OCI-LY7 (cell line): ENCODE results near the gene SMURF2. TPM values are rescaled to one million over a fixed set of nuclear protein-coding genes. Genes with fewer than 3 reads are reported as not detected.

Experiments used
- BruUV-seq: library from RNA; stranded (reverse); fragments of 400-500 nt; replicated peaks from 2 replicates; lab custom pipeline; 2021; lab: Mats Ljungman, UMichigan
- CTCF ChIA-PET: fragments of 300-600 bp; sonication (Branson Sonifier 250); formaldehyde crosslinking; loops from one replicate; lab custom pipeline; 2022; ENCODE audit warnings: antibody characterized with exemption; ENCODE audit not compliant: unreplicated experiment; lab: Charles Lee
- POLR2A ChIA-PET: fragments of 300-600 bp; sonication (Branson Sonifier 250); formaldehyde crosslinking; loops from one replicate; lab custom pipeline; 2022; ENCODE audit warnings: antibody characterized with exemption; lab: Charles Lee
- DNase-seq: peaks from one replicate; pipeline ENCODE4 v3.0.0-alpha.2; 2015; ENCODE audit warnings: low spot score
- H2AFZ ChIP-seq: fragments of 200-600 bp; sonication (generic), shearing (Covaris generic); 2 replicates; pipeline ENCODE4 v1.6.1; 2014; ENCODE audit warnings: mild to moderate bottlenecking, antibody characterized with exemption, low read length, moderate library complexity
- H3K27ac ChIP-seq: fragments of 200-600 bp; sonication (generic); 2 replicates; pipeline ENCODE4 v1.5.1; 2014; ENCODE audit warnings: mixed run types, low read depth, mild to moderate bottlenecking, moderate library complexity, low read length, inconsistent platforms; ENCODE audit not compliant: poor library complexity, severe bottlenecking
- H3K36me3 ChIP-seq: fragments of 200-600 bp; sonication (generic); 2 replicates; pipeline ENCODE4 v1.6.1; 2014; ENCODE audit warnings: mild to moderate bottlenecking, antibody characterized with exemption, low read length, moderate library complexity, mixed read lengths; ENCODE audit not compliant: insufficient read depth
- H3K4me1 ChIP-seq: fragments of 200-600 bp; sonication (generic); 2 replicates; pipeline ENCODE4 v1.5.1; 2014; ENCODE audit warnings: mild to moderate bottlenecking, low read length; ENCODE audit not compliant: insufficient read depth, poor library complexity, severe bottlenecking
- H3K4me2 ChIP-seq: fragments of 200-600 bp; sonication (generic); 2 replicates; pipeline ENCODE4 v1.6.1; 2014; ENCODE audit warnings: mild to moderate bottlenecking, low read length
- H3K4me3 ChIP-seq: fragments of 200-600 bp; sonication (generic); 2 replicates; pipeline ENCODE4 v1.5.1; 2014; ENCODE audit warnings: mild to moderate bottlenecking, low read depth, low read length; ENCODE audit not compliant: poor library complexity, severe bottlenecking
- H3K79me2 ChIP-seq: fragments of 200-600 bp; sonication (generic); 2 replicates; pipeline ENCODE4 v1.6.1; 2016; ENCODE audit warnings: low read depth, mild to moderate bottlenecking, low read length, moderate library complexity, mixed read lengths; ENCODE audit not compliant: insufficient read depth
- H3K9me2 ChIP-seq: fragments of 200-600 bp; sonication (generic); 2 replicates; pipeline ENCODE4 v1.6.1; 2016; ENCODE audit warnings: mild to moderate bottlenecking, low read length, mixed read lengths; ENCODE audit not compliant: insufficient read depth
- H3K9me3 ChIP-seq: fragments of 200-600 bp; sonication (generic); 2 replicates; pipeline ENCODE4 v1.6.1; 2014; ENCODE audit warnings: mild to moderate bottlenecking, mixed run types, low read length, mixed read lengths
- H4K20me1 ChIP-seq: fragments of 200-600 bp; sonication (generic); 2 replicates; pipeline ENCODE4 v1.6.1; 2014; ENCODE audit warnings: mild to moderate bottlenecking, antibody characterized with exemption, low read length, moderate library complexity, mixed read lengths; ENCODE audit not compliant: insufficient read depth
- CTCF ChIP-seq: fragments of 200-600 bp; sonication (generic); conservative IDR thresholded peaks from 2 replicates; pipeline ENCODE4 v1.5.1; 2014; ENCODE audit warnings: mild to moderate bottlenecking, antibody characterized with exemption, low read length, moderate library complexity, mixed read lengths
- EZH2phosphoT487 ChIP-seq: fragments of 200-600 bp; sonication (generic); IDR thresholded peaks from 2 replicates; pipeline ENCODE4 v1.6.1; 2018; ENCODE audit warnings: low read depth, borderline replicate concordance, mild to moderate bottlenecking, mixed run types, antibody characterized with exemption, low read length, moderate library complexity, mixed read lengths
- intact Hi-C: fragments of 100-400 bp; cut with micrococcal nuclease; formaldehyde crosslinking; loops from one replicate; pipeline ENCODE4 v1.10.0; 2022; ENCODE audit not compliant: unreplicated experiment
- total RNA-seq, 2 experiments: library from RNA; depleted of rRNA in 1 of 2; stranded (reverse); fragments of >200 nt in 1 of 2; shearing (Covaris generic) in 1 of 2; gene quantifications; 2 replicates each; pipeline ENCODE4 v1.2.3, GENCODE V29; 2014 to 2022

The SMURF2 gene
- total RNA-seq, 2 experiments from 2014 or later: 15.6 to 20.8 TPM

GRCh38 chr17:64653985-64654355, 8.1 kb downstream of the SMURF2 start:
- H3K79me2 ChIP-seq: peaks cover 76% of the 10 kb centered on the region
- no peaks in the 10 kb centered on the region for H3K9me2 ChIP-seq
- no peak overlapping the region for H2AFZ ChIP-seq
- ChIA-PET CTCF (no interaction called here), POLR2A (no interaction called here)
- no peak for TF ChIP-seq CTCF
- H3K36me3 ChIP-seq: peaks cover 17% of the 10 kb centered on the region
- no peak overlapping the region for H3K4me2 ChIP-seq
- no peak for DNase-seq
- H3K9me3 ChIP-seq: peaks cover 19% of the 10 kb centered on the region; the same call in 1 of the 2 replicates
- no peak overlapping the region for H3K4me3 ChIP-seq
- no TSS peak for BruUV-seq
- no peak overlapping the region for H3K27ac ChIP-seq
- intact Hi-C loops: no loop called here
- H4K20me1 ChIP-seq: peaks cover 4% of the 10 kb centered on the region
- H3K4me1 ChIP-seq: peaks cover 3% of the 10 kb centered on the region

DNA sequence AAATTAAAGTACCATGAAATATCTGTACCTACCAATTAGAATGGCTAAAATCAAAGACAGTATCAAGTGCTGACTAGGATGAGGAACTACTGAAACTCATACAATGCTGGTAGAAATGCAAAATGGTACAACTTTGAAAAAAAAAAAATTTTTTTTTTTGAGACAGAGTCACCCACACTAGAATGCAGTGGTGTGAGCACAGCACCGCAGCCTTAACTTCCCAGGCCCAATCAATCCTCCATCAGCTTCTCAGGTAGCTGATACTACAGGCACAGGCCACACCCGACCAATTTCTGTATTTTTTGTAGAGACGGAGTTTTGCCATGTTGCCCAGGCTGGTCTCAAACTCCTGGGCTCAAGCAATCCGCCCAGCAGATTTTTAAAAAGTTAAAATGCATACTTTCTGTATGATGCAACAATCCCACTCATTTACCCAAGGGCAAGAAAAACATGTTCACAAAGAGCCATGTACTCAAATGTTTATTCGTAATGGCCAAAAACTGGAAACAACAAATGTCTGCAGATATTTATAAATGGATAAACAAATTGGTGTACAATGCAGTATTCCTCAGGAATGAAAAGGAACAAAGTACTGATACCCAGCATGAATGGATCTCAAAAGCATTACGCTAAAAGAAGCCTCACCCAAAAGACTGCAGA, 8.7 kb downstream of the SMURF2 start:
- Histone ChIP-seq H3K4me2 (no peak overlapping the region), H3K27ac (no peak overlapping the region), H3K4me1 (peaks cover 8% of the 10 kb centered on the region), H3K9me2 (no peaks in the 10 kb centered on the region), H3K36me3 (peaks cover 17% of the 10 kb centered on the region), H2AFZ (no peak overlapping the region), H3K79me2 (peaks cover 76% of the 10 kb centered on the region), H4K20me1 (peaks cover 9% of the 10 kb centered on the region), H3K4me3 (no peak overlapping the region), H3K9me3 (peaks cover 19% of the 10 kb centered on the region; the same call in 1 of the 2 replicates)
- DNase-seq: no peak
- no peak for TF ChIP-seq CTCF
- TF ChIP-seq EZH2phosphoT487: no peak
- ChIA-PET POLR2A (no interaction called here), CTCF (no interaction called here)
- intact Hi-C loops: no loop called here
- no TSS peak for BruUV-seq

- H4K20me1 ChIP-seq: peaks cover 11% of the 10 kb centered on the region
- intact Hi-C loops: no loop called here
- H3K36me3 ChIP-seq: peaks cover 15% of the 10 kb centered on the region
- H3K4me2 ChIP-seq: no peak overlapping the region
- no peak overlapping the region for H3K27ac ChIP-seq
- DNase-seq: no peak
- H3K4me1 ChIP-seq: peaks cover 9% of the 10 kb centered on the region
- ChIA-PET CTCF (no interaction called here), POLR2A (interaction anchor here (0.6 kb wide), 1 partner anchor 119 kb away, joined by 4 read pairs; no protein-coding TSS in a partner anchor)
- H3K9me3 ChIP-seq: peaks cover 17% of the 10 kb centered on the region; the same call in 1 of the 2 replicates
- BruUV-seq: no TSS peak
- H3K79me2 ChIP-seq: peaks cover 65% of the 10 kb centered on the region
- no peak overlapping the region for H2AFZ ChIP-seq
- H3K4me3 ChIP-seq: no peak overlapping the region
- no peak for TF ChIP-seq EZH2phosphoT487
- no peak for TF ChIP-seq CTCF
- no peaks in the 10 kb centered on the region for H3K9me2 ChIP-seq
Observed at GRCh38 chr17:64651889-64652288, 10.2 kb downstream of the SMURF2 start.
